HEK293T (cell line): ENCODE data around the gene ACSF3.

Source experiments
- HDGF ChIP-seq: fragments of 450-650 bp; IDR thresholded peaks from 2 replicates; pipeline ENCODE4 v1.6.1; 2017; ENCODE audit warnings: antibody characterized with exemption, borderline replicate concordance
- SP1 ChIP-seq: fragments of 450-650 bp; IDR thresholded peaks from 2 replicates; pipeline ENCODE4 v1.6.1; 2017
- TARDBP ChIP-seq: fragments of 450-650 bp; IDR thresholded peaks from 2 replicates; pipeline ENCODE4 v1.6.1; 2016

DNA sequence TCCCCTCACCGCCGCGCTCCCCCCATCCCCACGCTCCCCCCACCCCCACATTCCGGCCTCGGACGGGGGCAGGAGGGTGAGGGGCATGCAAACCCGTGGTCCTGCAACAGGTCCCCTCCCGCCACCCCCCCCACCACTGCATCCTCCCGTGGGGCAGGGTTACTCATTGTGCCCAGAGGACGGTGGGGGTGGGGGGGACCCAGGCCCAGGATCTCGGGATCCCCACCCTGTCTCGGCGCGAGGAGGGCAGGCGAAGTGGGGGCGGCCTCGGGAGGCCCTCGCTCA, 98.2 kb downstream of the ACSF3 start:
- TF ChIP-seq TARDBP (no peak), SP1 (no peak), HDGF (no peak)
